Left lobe of liver (tissue), 2 donors: ENCODE data around the gene TAPBP. TPM values are rescaled to one million over a fixed set of nuclear protein-coding genes. Genes with fewer than 3 reads are reported as not detected.
A peak's percentile ranks its signal among the peaks of the same experiment; 100 is the strongest.
"Not testable (repeated sequence)": the region's sequence is repeated elsewhere in the genome, so short reads cannot be mapped to it uniquely, and the experiment has no call there.

Experiments used
- ATAC-seq: fragments of 200-7000 bp; cut with Tn5 transposase; one replicate; pipeline ENCODE4 v1.9.1; 2020; ENCODE audit warnings: mild to moderate bottlenecking, moderate library complexity
- DNase-seq: peaks from one replicate; pipeline ENCODE4 v3.0.0-alpha.2; 2020; ENCODE audit warnings: low spot score
- total RNA-seq: library from RNA; stranded (reverse); gene quantifications from one replicate; pipeline ENCODE4 v1.2.1, GENCODE V29; 2021
- donor health status: DM: no; HTN: no; CAD: no; lungs with moderate emphysema.
- donor health status: DM: no; HTN: yes; CAD: no.

Gene TAPBP
- total RNA-seq, 1 donor from 2014 or later, result 107 TPM

- no peak for DNase-seq
- ATAC-seq, result no peak
Measured at GRCh38 chr6:33278392-33278741, 35.5 kb downstream of the TAPBP start.

- ATAC-seq (no peak), DNase-seq (no peak)
Measured at GRCh38 chr6:33277663-33278391, 36.1 kb downstream of the TAPBP start.

- DNase-seq (peak; percentile 59), ATAC-seq (peak; percentile 56)
Measured at GRCh38 chr6:33276864-33277662, 36.8 kb downstream of the TAPBP start, which contains the start of gene B3GALT4. Gene B3GALT4, plus strand, starts transcription at chr6:33277123. Its CDS starts 297 bp downstream, at chr6:33277420.

- ATAC-seq (no peak), DNase-seq (no peak)
Measured at GRCh38 chr6:33276581-33276863, 37.4 kb downstream of the TAPBP start.

GRCh38 chr6:33275795-33276580 is 37.9 kb downstream of the TAPBP start:
- not testable (repeated sequence) for DNase-seq, ATAC-seq

GRCh38 chr6:33273924-33274902 is 39.7 kb downstream of the TAPBP start:
- no peak for DNase-seq
- no peak for ATAC-seq

- ATAC-seq (no peak), DNase-seq (no peak)
Measured at GRCh38 chr6:33273129-33273923, 40.6 kb downstream of the TAPBP start.

GRCh38 chr6:33272275-33273128 is 41.4 kb downstream of the TAPBP start:
- no peak for DNase-seq
- peak; percentile 18 for ATAC-seq

- DNase-seq (peak; percentile 94), ATAC-seq (peak; percentile 95)
Measured at GRCh38 chr6:33271468-33272274, 42.2 kb downstream of the TAPBP start, which contains the start of the genes RPS18 and VPS52. Gene RPS18, plus strand, starts transcription at chr6:33272075. Its CDS starts 45 bp downstream, at chr6:33272120. Gene VPS52, minus strand, starts transcription at chr6:33271876. Its CDS starts 201 bp downstream, at chr6:33271675.

GRCh38 chr6:33271117-33271467 is 42.8 kb downstream of the TAPBP start:
- ATAC-seq (peak; percentile 9), DNase-seq (no peak)

GRCh38 chr6:33264015-33264414 is 49.9 kb downstream of the TAPBP start:
- ATAC-seq (no peak), DNase-seq (no peak)

GRCh38 chr6:33262490-33262889 is 51.4 kb downstream of the TAPBP start:
- DNase-seq, ATAC-seq: not testable (repeated sequence)

GRCh38 chr6:33259032-33259431 is 54.8 kb downstream of the TAPBP start:
- DNase-seq (no peak), ATAC-seq (no peak)

- ATAC-seq (no peak), DNase-seq (no peak)
Measured at GRCh38 chr6:33254591-33254990, 59.3 kb downstream of the TAPBP start.

GRCh38 chr6:33252759-33253158 is 61.1 kb downstream of the TAPBP start:
- no peak for DNase-seq
- ATAC-seq, result no peak

GRCh38 chr6:33251395-33252012 is 62.4 kb downstream of the TAPBP start:
- DNase-seq (no peak), ATAC-seq (no peak)

- DNase-seq (no peak), ATAC-seq (no peak)
Measured at GRCh38 chr6:33250731-33251130, 63.1 kb downstream of the TAPBP start.
